CD4-positive, alpha-beta T cell treated with Interferon gamma for 1 hour (primary cell): ENCODE results near the gene IL17REL.

Experiments used
- DNase-seq: peaks from one replicate; pipeline ENCODE4 v3.0.0-alpha.2; 2020

IL17REL gene

GRCh38 chr22:50045211-50046018 lies 32.9 kb upstream of the IL17REL start:
- DNase-seq, result no peak

GRCh38 chr22:50044485-50045118 lies 32.0 kb upstream of the IL17REL start:
- no peak for DNase-seq

- no peak for DNase-seq
These were observed 28.9 kb upstream of the IL17REL start for GRCh38 chr22:50041361-50042065.

- DNase-seq, result no peak
These were observed 28.2 kb upstream of the IL17REL start for GRCh38 chr22:50040717-50041116.

- no peak for DNase-seq
These were observed 27.3 kb upstream of the IL17REL start for GRCh38 chr22:50039669-50040443.

GRCh38 chr22:50035976-50036724 lies 23.6 kb upstream of the IL17REL start:
- DNase-seq, result no peak

GRCh38 chr22:50035131-50035881 lies 22.7 kb upstream of the IL17REL start:
- DNase-seq, result no peak

GRCh38 chr22:50034126-50035081 lies 21.8 kb upstream of the IL17REL start:
- no peak for DNase-seq

GRCh38 chr22:50032941-50033601 lies 20.5 kb upstream of the IL17REL start:
- no peak for DNase-seq

GRCh38 chr22:50032109-50032871 lies 19.7 kb upstream of the IL17REL start:
- DNase-seq, result no peak

- no peak for DNase-seq
These were observed 18.9 kb upstream of the IL17REL start for GRCh38 chr22:50031189-50032091.

- peak; percentile 82 for DNase-seq
These were observed 18.0 kb upstream of the IL17REL start for GRCh38 chr22:50030297-50031188.

GRCh38 chr22:50027639-50028537 lies 15.3 kb upstream of the IL17REL start:
- no peak for DNase-seq

- DNase-seq, result no peak
These were observed 13.4 kb upstream of the IL17REL start for GRCh38 chr22:50025993-50026392.

GRCh38 chr22:50022171-50022819 lies 9.7 kb upstream of the IL17REL start:
- no peak for DNase-seq
